ENCODE measurements around the gene JAZF1. TPM values are rescaled to one million over a fixed set of nuclear protein-coding genes. Genes with fewer than 3 reads are reported as not detected.

The JAZF1 gene
- total and polyA plus RNA-seq, 8 donors, result 0.58 to 16.7 (median 7.2) TPM

GRCh38 chr7:28207486-28208158, 27.0 kb upstream of the JAZF1 start:
- no peak for DNase-seq
- H3K27ac ChIP-seq, result no peak overlapping the region
- H3K4me3 ChIP-seq, result no peak overlapping the region
- no peaks in the 10 kb centered on the region for H3K36me3 ChIP-seq
- 74 to 83% (median 82%) methylated on average over 1 of the region's 1 CpG for WGBS, 5 donors
- no peaks in the 10 kb centered on the region for H3K27me3 ChIP-seq
- H3K9me3 ChIP-seq, result no peaks in the 10 kb centered on the region
- intact Hi-C loops (cut with DNase I; ENCODE audit: low total_unique reads), result no loop called here
- TF ChIP-seq POLR2A (IDR thresholded peaks at IDR 0.05) (no peak), CTCF (IDR thresholded peaks at IDR 0.05) (no peak), EP300 (IDR thresholded peaks at IDR 0.05) (no peak), POLR2AphosphoS5 (IDR thresholded peaks at IDR 0.05) (no peak)
- H3K4me1 ChIP-seq, result no peaks in the 10 kb centered on the region

GRCh38 chr7:28205506-28205905, 24.9 kb upstream of the JAZF1 start:
- intact Hi-C loops (cut with DNase I; ENCODE audit: low total_unique reads), result no loop called here

GRCh38 chr7:28203508-28204240, 23.1 kb upstream of the JAZF1 start:
- peaks cover 0 to 4% (median 0%) of the 10 kb centered on the region in 3 donors for H3K27me3 ChIP-seq
- no peaks in the 10 kb centered on the region for H3K36me3 ChIP-seq
- no peak for TF ChIP-seq CTCF (IDR thresholded peaks at IDR 0.05)
- no peak for TF ChIP-seq POLR2A (IDR thresholded peaks at IDR 0.05)
- TF ChIP-seq EP300 (IDR thresholded peaks at IDR 0.05), result no peak
- no peak for TF ChIP-seq POLR2AphosphoS5 (IDR thresholded peaks at IDR 0.05)
- no peaks in the 10 kb centered on the region for H3K4me1 ChIP-seq
- DNase-seq, result no peak
- 90 to 98% (median 96%) methylated on average over 5 of the region's 5 CpGs for WGBS, 5 donors
- intact Hi-C loops (cut with DNase I; ENCODE audit: low total_unique reads), result no loop called here
- no peak overlapping the region for H3K4me3 ChIP-seq
- H3K27ac ChIP-seq, result no peak overlapping the region
- no peaks in the 10 kb centered on the region for H3K9me3 ChIP-seq

More at GRCh38 chr7:28205506-28205905, 24.9 kb upstream of the JAZF1 start:
- Histone ChIP-seq H3K27ac (no peak overlapping the region), H3K27me3 (peaks cover 0 to 4% (median 0%) of the 10 kb centered on the region in 3 donors), H3K9me3 (no peaks in the 10 kb centered on the region), H3K4me1 (no peaks in the 10 kb centered on the region), H3K36me3 (no peaks in the 10 kb centered on the region), H3K4me3 (no peak overlapping the region)
- no peak for DNase-seq
- TF ChIP-seq POLR2AphosphoS5 (IDR thresholded peaks at IDR 0.05) (no peak), POLR2A (IDR thresholded peaks at IDR 0.05) (no peak), CTCF (IDR thresholded peaks at IDR 0.05) (no peak), EP300 (IDR thresholded peaks at IDR 0.05) (no peak)
- WGBS, 5 donors, result 92 to 98% (median 95%) methylated on average over 3 of the region's 3 CpGs

- no peak for TF ChIP-seq POLR2AphosphoS5 (IDR thresholded peaks at IDR 0.05)
- no peak for TF ChIP-seq CTCF (IDR thresholded peaks at IDR 0.05)
- no peak for TF ChIP-seq POLR2A (IDR thresholded peaks at IDR 0.05)
- TF ChIP-seq EP300 (IDR thresholded peaks at IDR 0.05), result no peak
- Histone ChIP-seq H3K4me1 (no peaks in the 10 kb centered on the region), H3K9me3 (no peaks in the 10 kb centered on the region), H3K27me3 (peaks cover 0 to 4% (median 0%) of the 10 kb centered on the region in 3 donors), H3K4me3 (no peak overlapping the region), H3K27ac (no peak overlapping the region), H3K36me3 (no peaks in the 10 kb centered on the region)
- intact Hi-C loops (cut with DNase I; ENCODE audit: low total_unique reads), result no loop called here
- 93 to 98% (median 97%) methylated on average over 9 of the region's 9 CpGs for WGBS, 5 donors
- DNase-seq, result no peak
Observed at GRCh38 chr7:28202222-28202621, 21.6 kb upstream of the JAZF1 start.
